A673 (cell line): ENCODE results near the gene SEMA6D.

Experiments used
- CTCF ChIP-seq: fragments of 300-800, 200-600 bp; sonication (generic); conservative IDR thresholded peaks from 2 replicates; pipeline ENCODE4 v1.5.1; 2017; ENCODE audit warnings: low read depth, mild to moderate bottlenecking, antibody characterized with exemption, low read length, moderate library complexity, mixed read lengths
- EZH2 ChIP-seq: fragments of 200-600 bp; sonication (generic); IDR thresholded peaks from 2 replicates; pipeline ENCODE4 v1.6.1; 2017; ENCODE audit warnings: borderline replicate concordance, low read depth, mild to moderate bottlenecking, mixed read lengths, antibody characterized with exemption, low read length; ENCODE audit not compliant: poor library complexity, severe bottlenecking

- TF ChIP-seq CTCF (no peak), EZH2 (no peak)
Observed at GRCh38 chr15:47814620-47815019, 97.3 kb downstream of the SEMA6D start.
